Spleen (tissue), 7 donors: ENCODE measurements around the gene RPRD1B.

ENCODE experiments used
- POLR2A ChIP-seq, 3 donors: fragments of 450-650 bp; IDR thresholded peaks; one replicate each; pipeline ENCODE4 v1.5.1; 2017; ENCODE audit warnings: antibody characterized with exemption in 3 of 3, mild to moderate bottlenecking in 1 of 3
- POLR2AphosphoS5 ChIP-seq, 3 donors: sonication (generic); formaldehyde crosslinking; IDR thresholded peaks; one replicate each; pipeline ENCODE4 v1.5.1; 2017; ENCODE audit warnings: antibody characterized with exemption in 3 of 3
- TF ChIP-seq, protein P1 (sequence below), 11 experiments: fragments of 200-600 bp in 7 of 11; fragments of 450-650 bp in 4 of 11; sonication (generic) in 4 of 11; IDR thresholded peaks in 8 of 11; conservative IDR thresholded peaks in 3 of 11; 1 replicate in 7 of 11; 2 replicates in 4 of 11; pipeline versions ENCODE4 v1.4.0 to v1.8.0; 2016 to 2021; ENCODE audit warnings: antibody characterized with exemption in 11 of 11, inconsistent platforms in 4 of 11, mild to moderate bottlenecking in 1 of 11
- donor health status: DM: no; HTN: no; CAD: no; lungs with moderate emphysema.
- donor health status: DM: no; HTN: no; CAD: no.
- donor health status: DM: no; HTN: no; CAD: no.

DNA sequence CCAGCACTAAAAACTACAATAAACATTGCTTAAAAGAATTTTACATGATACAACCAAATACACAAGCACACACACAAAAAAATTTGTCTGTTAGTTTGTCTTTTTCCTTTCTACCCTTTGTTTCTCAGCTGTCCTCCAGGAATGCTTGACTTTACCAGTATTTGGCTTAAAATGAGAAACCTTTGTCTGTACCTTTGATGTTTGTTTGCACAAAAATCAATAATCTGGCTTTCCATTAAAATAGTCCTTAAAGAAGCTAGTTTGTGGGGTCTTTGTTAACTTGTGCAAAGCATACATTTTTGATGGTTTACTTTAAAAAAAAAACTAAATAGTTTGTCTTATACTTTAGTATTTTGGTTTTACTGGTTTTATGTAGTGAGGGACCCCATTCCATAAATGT is 49.3 kb downstream of the RPRD1B start:
- TF ChIP-seq POLR2A (IDR thresholded peaks at IDR 0.05) = no peak
- TF ChIP-seq, protein P1, sequence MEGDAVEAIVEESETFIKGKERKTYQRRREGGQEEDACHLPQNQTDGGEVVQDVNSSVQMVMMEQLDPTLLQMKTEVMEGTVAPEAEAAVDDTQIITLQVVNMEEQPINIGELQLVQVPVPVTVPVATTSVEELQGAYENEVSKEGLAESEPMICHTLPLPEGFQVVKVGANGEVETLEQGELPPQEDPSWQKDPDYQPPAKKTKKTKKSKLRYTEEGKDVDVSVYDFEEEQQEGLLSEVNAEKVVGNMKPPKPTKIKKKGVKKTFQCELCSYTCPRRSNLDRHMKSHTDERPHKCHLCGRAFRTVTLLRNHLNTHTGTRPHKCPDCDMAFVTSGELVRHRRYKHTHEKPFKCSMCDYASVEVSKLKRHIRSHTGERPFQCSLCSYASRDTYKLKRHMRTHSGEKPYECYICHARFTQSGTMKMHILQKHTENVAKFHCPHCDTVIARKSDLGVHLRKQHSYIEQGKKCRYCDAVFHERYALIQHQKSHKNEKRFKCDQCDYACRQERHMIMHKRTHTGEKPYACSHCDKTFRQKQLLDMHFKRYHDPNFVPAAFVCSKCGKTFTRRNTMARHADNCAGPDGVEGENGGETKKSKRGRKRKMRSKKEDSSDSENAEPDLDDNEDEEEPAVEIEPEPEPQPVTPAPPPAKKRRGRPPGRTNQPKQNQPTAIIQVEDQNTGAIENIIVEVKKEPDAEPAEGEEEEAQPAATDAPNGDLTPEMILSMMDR (IDR thresholded peaks at IDR 0.05 in 8 of 11, conservative IDR thresholded peaks at IDR 0.05 in 3 of 11) = no peak
- TF ChIP-seq POLR2AphosphoS5 (IDR thresholded peaks at IDR 0.05) = no peak
